ENCODE measurements around the gene HOXC10. TPM values are rescaled to one million over a fixed set of nuclear protein-coding genes. Genes with fewer than 3 reads are reported as not detected.

The HOXC10 gene
- total and polyA plus RNA-seq, 4 donors: 0.18 TPM; not detected in 3

DNA sequence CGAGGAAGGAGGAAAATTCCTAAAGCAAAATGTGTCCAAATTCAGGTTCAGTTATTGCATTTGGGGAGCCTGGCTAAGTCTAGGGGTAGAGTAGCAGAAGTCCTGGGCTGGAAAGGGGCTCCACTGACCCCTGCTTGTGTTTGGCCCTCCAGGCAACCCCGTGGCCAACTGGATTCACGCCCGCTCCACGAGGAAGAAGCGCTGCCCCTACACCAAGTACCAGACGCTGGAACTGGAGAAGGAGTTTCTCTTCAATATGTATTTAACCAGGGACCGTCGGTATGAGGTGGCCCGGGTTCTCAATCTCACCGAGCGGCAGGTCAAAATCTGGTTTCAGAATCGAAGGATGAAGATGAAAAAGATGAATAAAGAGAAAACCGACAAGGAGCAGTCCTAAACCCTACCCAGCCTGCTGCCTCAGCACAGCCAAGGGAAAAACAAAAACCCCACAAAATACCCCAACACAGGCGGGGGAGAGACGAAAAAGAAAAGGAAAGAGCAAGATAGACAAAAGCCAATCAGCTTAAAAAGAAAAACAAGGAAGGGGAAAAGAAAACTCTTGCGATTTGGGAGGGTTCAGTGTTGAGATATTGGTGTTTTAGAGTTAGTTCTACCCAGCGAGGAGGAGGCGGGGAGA, 17.4 kb downstream of the HOXC10 start:
- ATAC-seq (ENCODE audit: insufficient read depth, low FRiP score): no peak
- 25% methylated on average over 19 of the region's 19 CpGs for WGBS, 2 donors
- Histone ChIP-seq H3K36me3 (ENCODE audit: control insufficient read depth in 4 of 4, insufficient read depth in 4 of 4, low read length in 4 of 4) (no peaks in the 10 kb centered on the region), H3K27ac (ENCODE audit: low read depth in 1 of 2, low read length in 1 of 2) (no peak overlapping the region), H3K4me1 (ENCODE audit: control insufficient read depth in 5 of 5, insufficient read depth in 5 of 5, low read length in 5 of 5) (peaks cover 0 to 24% (median 3%) of the 10 kb centered on the region in 5 donors), H3K9me3 (ENCODE audit: control insufficient read depth in 4 of 4, insufficient read depth in 3 of 4, low read length in 3 of 4) (peaks cover 0 to 3% (median 0%) of the 10 kb centered on the region in 4 donors), H3K9ac (ENCODE audit: insufficient read depth in 1 of 2, low read length in 2 of 2) (no peak overlapping the region), H3K4me3 (no peak overlapping the region), H3K27me3 (ENCODE audit: control insufficient read depth in 3 of 3, insufficient read depth in 3 of 3, low read length in 2 of 3) (peaks cover 5 to 96% (median 80%) of the 10 kb centered on the region in 3 donors)
- DNase-seq: no peak
- TF ChIP-seq, protein P1, sequence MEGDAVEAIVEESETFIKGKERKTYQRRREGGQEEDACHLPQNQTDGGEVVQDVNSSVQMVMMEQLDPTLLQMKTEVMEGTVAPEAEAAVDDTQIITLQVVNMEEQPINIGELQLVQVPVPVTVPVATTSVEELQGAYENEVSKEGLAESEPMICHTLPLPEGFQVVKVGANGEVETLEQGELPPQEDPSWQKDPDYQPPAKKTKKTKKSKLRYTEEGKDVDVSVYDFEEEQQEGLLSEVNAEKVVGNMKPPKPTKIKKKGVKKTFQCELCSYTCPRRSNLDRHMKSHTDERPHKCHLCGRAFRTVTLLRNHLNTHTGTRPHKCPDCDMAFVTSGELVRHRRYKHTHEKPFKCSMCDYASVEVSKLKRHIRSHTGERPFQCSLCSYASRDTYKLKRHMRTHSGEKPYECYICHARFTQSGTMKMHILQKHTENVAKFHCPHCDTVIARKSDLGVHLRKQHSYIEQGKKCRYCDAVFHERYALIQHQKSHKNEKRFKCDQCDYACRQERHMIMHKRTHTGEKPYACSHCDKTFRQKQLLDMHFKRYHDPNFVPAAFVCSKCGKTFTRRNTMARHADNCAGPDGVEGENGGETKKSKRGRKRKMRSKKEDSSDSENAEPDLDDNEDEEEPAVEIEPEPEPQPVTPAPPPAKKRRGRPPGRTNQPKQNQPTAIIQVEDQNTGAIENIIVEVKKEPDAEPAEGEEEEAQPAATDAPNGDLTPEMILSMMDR (IDR thresholded peaks at IDR 0.05; ENCODE audit: control extremely low read depth, extremely low read depth): no peak

DNA sequence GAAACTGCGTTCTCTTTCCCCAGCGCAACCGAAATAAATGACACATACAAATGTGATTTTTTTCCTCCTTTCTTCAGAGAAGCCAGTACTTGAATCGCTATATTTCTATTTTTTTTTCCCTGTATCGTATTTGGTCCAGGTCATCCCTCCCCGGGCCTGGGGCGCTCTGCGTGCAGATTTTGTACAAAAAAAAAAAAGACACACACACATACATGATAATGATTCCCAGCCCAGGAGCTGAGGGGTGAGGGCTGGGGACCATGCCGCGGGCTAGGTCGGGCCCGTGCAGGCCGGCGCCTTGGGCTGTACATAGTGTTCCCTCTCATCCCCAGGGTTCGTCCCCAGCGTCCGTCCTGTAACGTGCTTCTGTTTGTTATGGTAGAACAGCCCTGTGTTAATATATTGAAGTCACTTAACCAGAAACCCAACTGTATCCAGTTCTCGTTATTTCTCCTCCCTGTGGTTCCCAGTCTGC, 18.0 kb downstream of the HOXC10 start:
- TF ChIP-seq, protein P1 (IDR thresholded peaks at IDR 0.05; ENCODE audit: control extremely low read depth, extremely low read depth): no peak
- ATAC-seq (ENCODE audit: insufficient read depth, low FRiP score): no peak
- DNase-seq: no peak
- Histone ChIP-seq H3K36me3 (ENCODE audit: control insufficient read depth in 4 of 4, insufficient read depth in 4 of 4, low read length in 4 of 4) (no peaks in the 10 kb centered on the region), H3K27me3 (ENCODE audit: control insufficient read depth in 3 of 3, insufficient read depth in 3 of 3, low read length in 2 of 3) (peaks cover 5 to 96% (median 83%) of the 10 kb centered on the region in 3 donors), H3K4me3 (no peak overlapping the region), H3K4me1 (ENCODE audit: control insufficient read depth in 5 of 5, insufficient read depth in 5 of 5, low read length in 5 of 5) (peaks cover 0 to 24% (median 3%) of the 10 kb centered on the region in 5 donors), H3K27ac (ENCODE audit: low read depth in 1 of 2, low read length in 1 of 2) (no peak overlapping the region), H3K9ac (ENCODE audit: insufficient read depth in 1 of 2, low read length in 2 of 2) (no peak overlapping the region), H3K9me3 (ENCODE audit: control insufficient read depth in 4 of 4, insufficient read depth in 3 of 4, low read length in 3 of 4) (peaks cover 0 to 3% (median 0%) of the 10 kb centered on the region in 4 donors)
- WGBS, 2 donors: 29 to 32% methylated on average over 19 of the region's 19 CpGs

DNA sequence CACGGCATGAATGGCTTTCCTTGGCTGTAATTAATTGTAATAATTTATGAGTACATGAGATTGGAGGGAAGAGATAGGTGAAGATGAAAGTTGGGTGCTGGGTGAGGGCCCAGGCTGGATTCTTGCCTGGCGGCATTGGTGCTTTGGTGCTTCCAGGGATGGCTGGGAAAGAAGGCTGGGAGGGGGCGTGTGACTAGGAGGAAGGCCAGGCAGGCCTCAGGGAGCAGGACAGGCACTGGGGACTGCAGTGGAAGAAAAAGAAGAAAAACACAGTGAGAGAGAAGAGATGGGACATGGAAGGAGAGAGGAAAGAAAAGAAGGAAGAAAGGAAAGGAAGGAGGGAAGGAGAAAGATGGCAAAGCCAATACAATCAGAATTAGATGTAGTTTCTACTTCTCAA, 18.7 kb downstream of the HOXC10 start:
- Histone ChIP-seq H3K4me1 (ENCODE audit: control insufficient read depth in 5 of 5, insufficient read depth in 5 of 5, low read length in 5 of 5) (peaks cover 0 to 24% (median 3%) of the 10 kb centered on the region in 5 donors), H3K36me3 (ENCODE audit: control insufficient read depth in 4 of 4, insufficient read depth in 4 of 4, low read length in 4 of 4) (no peaks in the 10 kb centered on the region), H3K4me3 (no peak overlapping the region), H3K27ac (ENCODE audit: low read depth in 1 of 2, low read length in 1 of 2) (no peak overlapping the region), H3K9me3 (ENCODE audit: control insufficient read depth in 4 of 4, insufficient read depth in 3 of 4, low read length in 3 of 4) (peaks cover 0 to 3% (median 0%) of the 10 kb centered on the region in 4 donors), H3K27me3 (ENCODE audit: control insufficient read depth in 3 of 3, insufficient read depth in 3 of 3, low read length in 2 of 3) (peaks cover 5 to 96% (median 81%) of the 10 kb centered on the region in 3 donors), H3K9ac (ENCODE audit: insufficient read depth in 1 of 2, low read length in 2 of 2) (no peak overlapping the region)
- WGBS, 2 donors: 47 to 48% methylated on average over 3 of the region's 3 CpGs
- DNase-seq (no peak), ATAC-seq (ENCODE audit: insufficient read depth, low FRiP score) (no peak)
- TF ChIP-seq, protein P1 (IDR thresholded peaks at IDR 0.05; ENCODE audit: control extremely low read depth, extremely low read depth): no peak

Data from lung (tissue), 12 donors.